Common myeloid progenitor, CD34-positive (primary cell): ENCODE results near the gene TMEM130.

ENCODE experiments used
- CTCF ChIA-PET: fragments of 350-600 bp; sonication (Branson Sonifier 250); formaldehyde crosslinking; loops from one replicate; lab custom pipeline; 2021; ENCODE audit warnings: antibody characterized with exemption; lab: Charles Lee
- POLR2A ChIA-PET: fragments of 350-600 bp; sonication (Branson Sonifier 250); formaldehyde crosslinking; loops from one replicate; lab custom pipeline; 2021; ENCODE audit warnings: antibody characterized with exemption; lab: Charles Lee
- DNase-seq, 3 donors: peaks; one replicate each; pipeline versions ENCODE4 v3.0.0 to v3.0.0-alpha.2; 2013
- H3K27ac ChIP-seq, 2 experiments: 1 replicate in 1 of 2; 2 replicates in 1 of 2; pipeline ENCODE4 v1.7.0; 2013; ENCODE audit warnings: inconsistent platforms in 2 of 2, low read length in 2 of 2, mild to moderate bottlenecking in 2 of 2, low read depth in 1 of 2, moderate library complexity in 1 of 2; ENCODE audit not compliant: severe bottlenecking in 2 of 2, insufficient read depth in 1 of 2, poor library complexity in 1 of 2
- H3K27me3 ChIP-seq, 5 experiments: replicated peaks in 2 of 5; 1 replicate in 3 of 5; 2 replicates in 2 of 5; pipeline versions ENCODE4 v1.6.1 to v1.7.0; 2013; ENCODE audit warnings: low read length in 4 of 5, mild to moderate bottlenecking in 2 of 5, moderate library complexity in 2 of 5, inconsistent platforms in 1 of 5; ENCODE audit not compliant: insufficient read depth in 5 of 5, control insufficient read depth in 4 of 5
- H3K36me3 ChIP-seq, 4 experiments: 1 replicate in 2 of 4; 2 replicates in 2 of 4; pipeline versions ENCODE4 v1.6.1 to v1.7.0; 2013; ENCODE audit warnings: low read length in 3 of 4, control low read depth in 1 of 4, mild to moderate bottlenecking in 1 of 4; ENCODE audit not compliant: control insufficient read depth in 4 of 4, insufficient read depth in 4 of 4
- H3K4me1 ChIP-seq, 4 experiments: 1 replicate in 3 of 4; 2 replicates in 1 of 4; pipeline versions ENCODE4 v1.6.1 to v1.7.1; 2013; ENCODE audit warnings: low read length in 3 of 4, mild to moderate bottlenecking in 3 of 4, control low read depth in 1 of 4, inconsistent platforms in 1 of 4, moderate library complexity in 1 of 4; ENCODE audit not compliant: control insufficient read depth in 4 of 4, insufficient read depth in 4 of 4; ENCODE audit errors: control extremely low read depth in 1 of 4
- H3K4me3 ChIP-seq, 7 experiments: 1 replicate in 4 of 7; 2 replicates in 3 of 7; pipeline versions ENCODE4 v1.5.1 to v1.7.0; 2013; ENCODE audit warnings: mild to moderate bottlenecking in 7 of 7, low read length in 6 of 7, moderate library complexity in 6 of 7, inconsistent platforms in 2 of 7, low read depth in 2 of 7, control low read depth in 1 of 7; ENCODE audit not compliant: insufficient read depth in 4 of 7, control insufficient read depth in 1 of 7; ENCODE audit errors: extremely low read depth in 1 of 7
- H3K9me3 ChIP-seq, 5 experiments: 1 replicate in 4 of 5; 2 replicates in 1 of 5; pipeline versions ENCODE4 v1.6.1 to v1.7.1; 2013; ENCODE audit warnings: low read length in 4 of 5, mild to moderate bottlenecking in 2 of 5, inconsistent platforms in 1 of 5, low read depth in 1 of 5, moderate library complexity in 1 of 5; ENCODE audit not compliant: control insufficient read depth in 4 of 5, insufficient read depth in 2 of 5; ENCODE audit errors: control extremely low read depth in 1 of 5
- WGBS: methylation state at CpG from one replicate; pipeline ENCODE4 v1.1.5; 2013; ENCODE audit not compliant: insufficient coverage; 5-methylcytosine and 5-hydroxymethylcytosine counted together

The TMEM130 gene

DNA sequence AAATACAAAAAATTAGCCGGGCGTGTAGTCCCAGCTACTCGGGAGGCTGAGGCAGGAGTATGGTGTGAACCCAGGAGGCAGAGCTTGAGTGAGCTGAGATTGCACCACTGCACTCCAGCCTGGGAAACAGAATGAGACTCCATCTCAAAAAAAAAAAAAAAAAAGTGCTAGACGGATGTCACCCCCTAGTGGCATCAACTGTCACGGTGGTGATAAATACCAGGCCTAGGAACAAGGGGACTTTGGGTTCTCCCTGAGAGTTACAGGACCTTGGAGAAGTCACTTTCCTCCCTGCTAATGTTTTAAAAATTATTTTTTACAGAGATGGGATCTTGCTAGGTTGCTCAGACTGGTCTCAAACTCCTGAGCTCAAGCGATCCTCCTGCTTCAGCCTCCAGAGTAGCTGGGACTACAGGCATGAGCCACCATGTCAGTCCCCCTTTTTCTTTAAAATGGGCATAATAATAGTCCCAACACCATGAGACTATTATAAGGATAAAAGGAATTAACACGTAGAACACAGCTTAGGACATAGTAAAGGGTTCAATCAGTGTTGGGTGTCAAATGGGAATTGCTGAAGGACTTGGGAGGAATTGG is 2.6 kb upstream of the TMEM130 start:
- Histone ChIP-seq H3K27ac (no peak overlapping the region), H3K27me3 (peaks cover 0 to 23% (median 12%) of the 10 kb centered on the region in 5 experiments), H3K4me3 (no peak overlapping the region), H3K36me3 (no peaks in the 10 kb centered on the region), H3K4me1 (peaks cover 0 to 17% (median 13%) of the 10 kb centered on the region in 4 experiments), H3K9me3 (no peaks in the 10 kb centered on the region)
- POLR2A ChIA-PET: no interaction called here
- DNase-seq: peak; percentile 50 to 74 (median 73)
- 100% methylated on average over 1 of the region's 7 CpGs for WGBS
- CTCF ChIA-PET: interaction anchor here (0.6 to 1.1 kb wide), 6 partner anchors 12 to 459 kb away, joined by 3 to 4 read pairs (median 3); no protein-coding TSS in a partner anchor

GRCh38 chr7:98870807-98871491 is 1.1 kb upstream of the TMEM130 start:
- H3K27me3 ChIP-seq: peaks cover 0 to 23% (median 12%) of the 10 kb centered on the region in 5 experiments
- peak overlapping the region in 1 of 7 experiments; percentile 63 for H3K4me3 ChIP-seq
- ChIA-PET POLR2A (interaction anchor here (0.7 kb wide), 1 partner anchor 230 kb away, joined by 3 read pairs; no protein-coding TSS in a partner anchor), CTCF (interaction anchor here (0.9 to 1.6 kb wide), 2 partner anchors 30 to 438 kb away, joined by 4 to 6 read pairs; no protein-coding TSS in a partner anchor)
- 89% methylated on average over 15 of the region's 17 CpGs for WGBS
- no peaks in the 10 kb centered on the region for H3K36me3 ChIP-seq
- H3K9me3 ChIP-seq: no peaks in the 10 kb centered on the region
- DNase-seq: no peak
- H3K27ac ChIP-seq: no peak overlapping the region
- peaks cover 0 to 17% (median 13%) of the 10 kb centered on the region in 4 experiments for H3K4me1 ChIP-seq

DNA sequence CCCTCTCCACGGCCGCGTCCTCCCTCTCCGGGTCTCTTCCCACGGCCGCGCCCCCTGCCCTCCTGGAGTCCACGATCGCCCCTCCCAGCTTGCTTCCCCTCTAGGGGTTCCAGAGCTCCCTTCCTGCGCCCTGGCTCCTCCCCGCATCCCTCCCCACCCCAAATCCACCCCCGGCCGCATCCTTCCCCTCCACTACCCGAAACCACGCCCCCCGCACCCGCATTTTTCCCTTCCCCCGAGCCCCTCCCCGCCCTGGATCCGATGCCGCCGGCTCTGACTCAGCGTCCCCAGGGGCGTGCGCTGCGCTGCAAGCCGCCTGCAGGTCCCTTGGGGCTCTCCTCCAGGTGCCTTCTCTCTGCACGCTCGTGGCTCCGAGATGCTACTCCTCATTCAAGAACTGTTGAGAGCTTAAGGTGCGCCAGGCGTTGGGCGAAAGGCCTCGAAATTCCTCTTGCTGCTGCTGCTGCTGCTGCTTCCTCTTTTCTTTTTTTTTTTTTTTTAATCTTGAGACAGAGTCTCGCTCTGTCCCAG is 372 bp upstream of the TMEM130 start:
- no peaks in the 10 kb centered on the region for H3K9me3 ChIP-seq
- ChIA-PET CTCF (interaction anchor here (1.6 kb wide), 1 partner anchor 29 kb away, joined by 6 read pairs; no protein-coding TSS in a partner anchor), POLR2A (no interaction called here)
- H3K27me3 ChIP-seq: peaks cover 0 to 23% (median 12%) of the 10 kb centered on the region in 5 experiments
- H3K27ac ChIP-seq: no peak overlapping the region
- no peaks in the 10 kb centered on the region for H3K36me3 ChIP-seq
- peaks cover 0 to 17% (median 13%) of the 10 kb centered on the region in 4 experiments for H3K4me1 ChIP-seq
- WGBS: under 1% methylated on average over 25 of the region's 35 CpGs
- peak; percentile 69 to 89 (median 84) for DNase-seq
- peak overlapping the region; percentile 34 to 77 (median 57) for H3K4me3 ChIP-seq

DNA sequence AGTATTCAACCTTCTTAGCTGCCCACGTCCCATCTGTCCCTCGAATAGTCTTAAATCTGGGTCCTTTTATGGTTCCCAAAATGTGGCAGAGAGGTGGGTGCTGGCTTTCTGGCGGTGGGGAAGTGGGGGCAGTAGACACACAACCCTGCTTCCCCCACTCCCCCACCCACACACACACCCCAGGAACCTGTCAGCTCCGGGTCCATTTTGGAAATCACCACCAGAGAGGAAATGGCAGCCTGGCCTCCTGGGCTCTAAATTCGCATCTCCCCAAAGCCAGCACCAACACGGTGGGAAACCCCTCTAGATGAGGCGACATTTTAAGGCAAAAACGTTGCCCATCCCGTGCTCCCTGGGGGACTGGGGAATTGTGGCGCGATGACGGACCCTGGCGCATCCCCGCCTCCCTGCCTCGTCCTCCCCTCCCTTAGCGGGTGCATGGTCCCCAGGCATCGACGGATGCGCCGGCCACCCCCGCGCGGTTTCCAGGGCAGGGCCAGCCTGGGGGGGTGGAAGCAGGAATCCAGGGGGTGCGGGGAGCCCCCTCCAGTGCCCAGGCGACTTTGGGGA is 702 bp downstream of the TMEM130 start:
- CTCF ChIA-PET: no interaction called here
- Histone ChIP-seq H3K4me1 (peaks cover 0 to 17% (median 13%) of the 10 kb centered on the region in 4 experiments), H3K36me3 (no peaks in the 10 kb centered on the region), H3K27me3 (peaks cover 0 to 23% (median 12%) of the 10 kb centered on the region in 5 experiments), H3K9me3 (no peaks in the 10 kb centered on the region), H3K4me3 (peak overlapping the region in 4 of 7 experiments; percentile 57 to 77 (median 63)), H3K27ac (no peak overlapping the region)
- 11% methylated on average over 12 of the region's 25 CpGs for WGBS
- POLR2A ChIA-PET: interaction anchor here (0.6 kb wide), 1 partner anchor 11 kb away, joined by 4 read pairs; no protein-coding TSS in a partner anchor
- DNase-seq: peak in 2 of 3 donors; percentile 7 to 19

DNA sequence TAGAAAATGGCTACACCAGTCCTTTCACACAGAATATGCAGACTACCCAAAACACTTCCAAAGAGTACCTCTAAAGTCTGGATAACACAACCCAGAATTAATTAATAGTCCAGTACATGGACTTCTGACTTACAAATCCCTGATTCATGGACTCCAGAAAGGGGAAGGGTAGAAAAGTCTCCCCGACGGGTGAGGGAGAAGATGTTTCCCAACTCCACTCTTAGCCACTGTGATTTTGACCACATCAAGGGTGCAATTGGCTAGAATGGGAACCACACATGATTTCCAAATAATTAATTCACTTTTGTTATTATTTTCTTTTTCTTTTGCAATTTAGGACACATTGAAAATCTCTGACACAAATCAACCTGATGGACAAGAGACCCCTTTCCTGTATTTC is 1.4 kb downstream of the TMEM130 start:
- Histone ChIP-seq H3K4me3 (no peak overlapping the region), H3K4me1 (peaks cover 0 to 17% (median 13%) of the 10 kb centered on the region in 4 experiments), H3K9me3 (no peaks in the 10 kb centered on the region), H3K36me3 (no peaks in the 10 kb centered on the region), H3K27ac (no peak overlapping the region), H3K27me3 (peaks cover 0 to 23% (median 12%) of the 10 kb centered on the region in 5 experiments)
- ChIA-PET CTCF (no interaction called here), POLR2A (no interaction called here)
- 80% methylated on average over 1 of the region's 2 CpGs for WGBS
- DNase-seq: no peak

- no peak overlapping the region for H3K4me3 ChIP-seq
- POLR2A ChIA-PET: interaction anchor here (0.6 to 0.7 kb wide), 2 partner anchors 22 to 744 kb away, joined by 3 to 7 read pairs; no protein-coding TSS in a partner anchor
- H3K27me3 ChIP-seq: peaks cover 0 to 23% (median 12%) of the 10 kb centered on the region in 5 experiments
- no peaks in the 10 kb centered on the region for H3K9me3 ChIP-seq
- 100% methylated on average over 3 of the region's 7 CpGs for WGBS
- DNase-seq: no peak
- H3K27ac ChIP-seq: no peak overlapping the region
- CTCF ChIA-PET: interaction anchor here (0.6 kb wide), 1 partner anchor 587 kb away, joined by 3 read pairs; no protein-coding TSS in a partner anchor
- peaks cover 0 to 17% (median 13%) of the 10 kb centered on the region in 4 experiments for H3K4me1 ChIP-seq
- no peaks in the 10 kb centered on the region for H3K36me3 ChIP-seq
Measured at GRCh38 chr7:98866765-98867164, 3.0 kb downstream of the TMEM130 start.
